Measurements from ENCODE around the gene PRKCE. TPM values are rescaled to one million over a fixed set of nuclear protein-coding genes. Genes with fewer than 3 reads are reported as not detected.

PRKCE gene
- total and polyA plus RNA-seq, 2 of the 8 experiments (the other 6 are each of a cell fraction or from before 2014, with no cell fraction given) = 0.54 to 2.1 TPM

- Histone ChIP-seq H2BK15ac (ENCODE audit: low read length) (no peak overlapping the region), H4K5ac (ENCODE audit: insufficient read length, low read depth, low read length) (no peak overlapping the region), H3K18ac (ENCODE audit: extremely low read depth, low read length) (no peak overlapping the region), H2BK5ac (ENCODE audit: low read depth, low read length) (no peak overlapping the region), H3K23me2 (ENCODE audit: low read depth, low read length) (no peaks in the 10 kb centered on the region), H3K56ac (replicated peaks; ENCODE audit: insufficient read length, low read depth, low read length) (no peak overlapping the region), H3K27me3 (replicated peaks in 1 of 4; ENCODE audit: control insufficient read depth in 3 of 4, extremely low read depth in 1 of 4, insufficient read depth in 3 of 4, low read length in 3 of 4) (no peaks in the 10 kb centered on the region), H3K23ac (ENCODE audit: insufficient read length) (no peak overlapping the region), H3K9me3 (ENCODE audit: insufficient read depth in 2 of 2, low read depth in 1 of 2, low read length in 1 of 2) (no peaks in the 10 kb centered on the region), H2AK5ac (ENCODE audit: low read depth, low read length) (no peak overlapping the region), H3K4me3 (ENCODE audit: extremely low read depth in 1 of 4, insufficient read depth in 2 of 4, low read depth in 3 of 4, low read length in 4 of 4) (no peak overlapping the region), H3K27ac (ENCODE audit: low read depth, low read length) (no peak overlapping the region), H3K4ac (replicated peaks; ENCODE audit: insufficient read length, low read depth, low read length) (no peak overlapping the region), H3K79me1 (ENCODE audit: low read depth, low read length) (no peaks in the 10 kb centered on the region), H2BK20ac (ENCODE audit: low read length) (no peak overlapping the region), H3K9ac (replicated peaks in 1 of 4; ENCODE audit: extremely low read depth in 1 of 4, low read depth in 3 of 4, low read length in 3 of 4) (no peak overlapping the region), H3K79me2 (ENCODE audit: control insufficient read depth in 1 of 2, insufficient read depth in 2 of 2, low read length in 2 of 2) (no peaks in the 10 kb centered on the region), H4K91ac (replicated peaks; ENCODE audit: insufficient read length, low read length) (no peak overlapping the region), H2AFZ (ENCODE audit: low read length) (no peak overlapping the region), H3K4me1 (replicated peaks in 1 of 4; ENCODE audit: control insufficient read depth in 3 of 4, insufficient read depth in 4 of 4, low read length in 3 of 4) (no peaks in the 10 kb centered on the region; a peak in 1 of 7 replicates), H3K4me2 (ENCODE audit: insufficient read depth in 1 of 2, low read depth in 2 of 2, low read length in 2 of 2) (no peak overlapping the region), H3K14ac (ENCODE audit: insufficient read length) (no peak overlapping the region), H4K20me1 (replicated peaks in 1 of 2; ENCODE audit: control insufficient read depth in 1 of 2, insufficient read depth in 2 of 2, low read length in 2 of 2) (no peaks in the 10 kb centered on the region), H3K36me3 (ENCODE audit: control insufficient read depth in 2 of 4, insufficient read depth in 4 of 4, low read length in 3 of 4) (no peaks in the 10 kb centered on the region), H2BK120ac (replicated peaks; ENCODE audit: low read depth, low read length) (no peak overlapping the region), H4K8ac (ENCODE audit: extremely low read depth, insufficient read depth, low read length) (no peak overlapping the region), H2BK12ac (ENCODE audit: low read depth, low read length) (no peak overlapping the region)
- POLR2A ChIA-PET (ENCODE audit: partially characterized antibody) = no interaction called here
- DNase-seq (ENCODE audit: low read depth in 1 of 2, low spot score in 2 of 2) = no peak
- FAIRE-seq = no peak
- CTCF ChIA-PET (ENCODE audit: partially characterized antibody) = interaction anchor here (1.0 to 1.8 kb wide), 3 partner anchors 8 to 256 kb away, joined by 3 to 4 read pairs (median 4); no protein-coding TSS in a partner anchor
- TF ChIP-seq KDM4A (IDR thresholded peaks at IDR 0.05; ENCODE audit: low read depth, low read length, severe bottlenecking) (no peak), CTCF (IDR thresholded peaks at IDR 0.05; ENCODE audit: control extremely low read depth in 1 of 3, insufficient read depth in 1 of 3, low read depth in 1 of 3, low read length in 3 of 3) (no peak), ATF3 (IDR thresholded peaks at IDR 0.05; ENCODE audit: insufficient read depth, low read depth, low read length) (no peak), RFX5 (IDR thresholded peaks at IDR 0.05; ENCODE audit: borderline replicate concordance, low read depth, low read length) (no peak), PHF8 (conservative IDR thresholded peaks at IDR 0.05; ENCODE audit: low read depth, low read length) (no peak), SUZ12 (IDR thresholded peaks at IDR 0.05; ENCODE audit: low read length) (no peak), GTF2F1 (IDR thresholded peaks at IDR 0.05; ENCODE audit: borderline replicate concordance, low read depth, low read length) (no peak), CTBP2 (IDR thresholded peaks at IDR 0.05; ENCODE audit: borderline replicate concordance, insufficient read depth, insufficient read length, low read length) (no peak), JUN (IDR thresholded peaks at IDR 0.05; ENCODE audit: low read depth, low read length) (no peak), YY1 (IDR thresholded peaks at IDR 0.05; ENCODE audit: low read depth, low read length) (no peak), TBP (IDR thresholded peaks at IDR 0.05; ENCODE audit: low read depth, low read length) (no peak), SP1 (IDR thresholded peaks at IDR 0.05; ENCODE audit: low read depth, low read length) (no peak), TEAD4 (IDR thresholded peaks at IDR 0.05; ENCODE audit: low read depth, low read length) (no peak)
Measured at GRCh38 chr2:45902380-45902779, 250.9 kb downstream of the PRKCE start.
